GM21737 (cell line): ENCODE data around the gene PHF2.
"Not testable (repeated sequence)": the region's sequence is repeated elsewhere in the genome, so short reads cannot be mapped to it uniquely, and the experiment has no call there.

Experiments used
- ATAC-seq: cut with Tn5 transposase; IDR thresholded peaks from one replicate; pipeline ENCODE4 v1.9.1; 2021; ENCODE audit warnings: mild to moderate bottlenecking, moderate library complexity; ENCODE audit not compliant: unreplicated experiment

The PHF2 gene

GRCh38 chr9:93662952-93663572, 86.7 kb downstream of the PHF2 start:
- no peak for ATAC-seq

- no peak for ATAC-seq
Measured at GRCh38 chr9:93663877-93664548, 87.6 kb downstream of the PHF2 start.

DNA sequence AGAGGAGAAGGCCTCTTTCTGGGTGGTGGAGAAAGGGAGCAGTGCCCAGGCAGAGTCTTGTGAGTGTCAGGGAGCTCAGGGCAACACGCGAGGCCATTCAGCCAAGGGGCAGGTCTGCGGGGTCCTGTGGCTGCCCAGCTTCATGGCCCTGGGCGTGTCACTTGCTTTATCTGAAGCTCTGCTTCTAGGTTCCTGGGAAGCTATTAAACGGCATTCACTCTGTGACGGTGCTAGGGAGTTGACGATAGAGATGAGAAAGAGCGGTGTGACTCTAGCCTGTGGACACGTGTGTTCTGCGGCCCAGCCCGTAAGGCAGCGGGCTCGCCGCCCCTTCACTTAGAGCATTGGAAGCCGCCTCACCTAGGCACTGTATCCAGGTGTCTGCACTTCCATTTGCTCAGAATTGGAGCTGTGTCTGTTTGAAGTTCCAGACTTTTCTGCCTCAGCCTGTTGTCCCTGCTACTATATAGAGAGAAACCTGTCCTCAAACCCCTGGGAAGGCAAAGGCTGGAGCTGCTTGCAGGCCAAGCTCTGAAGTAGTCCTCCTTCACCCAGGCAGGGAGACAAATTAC, 88.3 kb downstream of the PHF2 start:
- no peak for ATAC-seq

DNA sequence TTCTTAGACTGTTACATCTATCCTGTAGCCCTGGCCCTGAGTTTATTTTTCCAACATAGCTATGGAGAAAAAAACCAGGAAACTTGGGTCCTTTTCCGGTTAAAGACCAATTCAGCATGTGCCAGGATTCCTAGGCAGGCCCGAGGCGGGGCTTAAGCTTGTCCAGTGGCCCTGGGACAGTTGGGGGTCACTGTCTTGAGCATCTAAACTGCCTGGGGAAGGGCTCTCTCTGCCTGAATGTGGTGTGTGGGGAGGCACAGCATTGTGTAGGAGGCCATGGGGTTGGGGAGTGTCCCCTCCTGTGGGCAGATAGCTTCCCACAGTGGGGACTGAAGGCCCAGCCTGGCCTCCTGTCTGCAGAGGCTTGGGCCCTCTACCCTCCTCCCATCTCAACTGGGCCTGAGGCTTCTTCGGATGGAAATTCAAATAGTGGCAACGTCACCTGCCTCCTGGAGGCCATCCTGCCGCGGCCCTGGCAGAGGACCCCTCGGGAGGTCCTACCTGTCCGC, 88.8 kb downstream of the PHF2 start:
- ATAC-seq, result no peak

DNA sequence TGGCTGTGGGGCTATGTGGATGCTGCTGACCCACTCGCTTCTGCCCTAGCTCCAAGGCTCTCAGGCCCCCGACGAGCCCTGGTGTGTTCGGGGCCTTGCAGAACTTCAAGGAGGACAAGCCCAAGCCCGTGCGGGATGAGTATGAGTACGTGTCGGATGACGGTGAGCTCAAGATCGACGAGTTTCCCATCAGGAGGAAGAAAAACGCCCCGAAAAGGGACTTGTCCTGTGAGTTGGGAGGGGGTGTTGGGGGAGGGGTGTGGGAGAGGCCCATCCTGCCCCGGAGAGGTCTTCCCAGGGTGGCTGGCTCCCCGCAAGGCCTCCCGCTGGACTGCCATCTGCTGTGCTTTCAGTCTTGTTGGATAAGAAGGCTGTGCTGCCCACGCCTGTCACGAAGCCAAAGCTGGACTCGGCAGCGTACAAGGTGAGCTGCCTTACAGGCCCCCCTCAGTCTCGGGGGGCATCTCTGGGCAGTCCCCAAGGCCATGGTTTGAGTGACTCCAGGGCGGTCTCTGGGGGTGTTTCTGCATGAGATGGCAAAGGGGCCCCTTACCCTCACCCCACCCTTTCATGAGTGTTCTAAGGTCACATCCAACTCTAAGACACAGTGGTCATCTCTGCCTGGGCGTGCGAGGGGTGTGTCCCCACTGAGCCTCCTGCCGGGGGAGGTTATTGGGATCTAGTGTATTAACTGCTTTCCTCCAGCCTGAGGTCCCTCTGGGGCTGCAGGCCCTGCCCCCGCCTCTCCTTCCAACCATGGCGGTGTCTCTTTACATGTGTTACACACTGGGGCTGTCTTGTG, 89.5 kb downstream of the PHF2 start:
- no peak for ATAC-seq

DNA sequence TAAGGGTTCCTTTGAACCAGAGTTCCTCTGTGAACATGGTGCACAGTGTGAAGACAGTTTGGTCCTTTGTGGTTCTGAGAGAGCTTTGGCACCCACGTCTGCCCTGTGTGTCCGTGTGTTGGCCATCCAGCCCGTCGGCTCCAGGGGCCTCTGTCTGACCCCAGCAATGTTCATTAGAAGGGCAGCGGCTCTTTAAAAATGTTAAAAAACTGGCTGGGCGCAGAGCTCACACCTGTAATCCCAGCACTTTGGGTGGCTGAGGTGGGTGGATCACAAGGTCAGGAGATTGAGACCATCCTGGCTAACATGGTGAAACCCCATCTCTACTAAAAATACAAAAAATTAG, 90.0 kb downstream of the PHF2 start:
- ATAC-seq, result not testable (repeated sequence)

- ATAC-seq, result no peak
Measured at GRCh38 chr9:93667006-93667405, 90.6 kb downstream of the PHF2 start.

DNA sequence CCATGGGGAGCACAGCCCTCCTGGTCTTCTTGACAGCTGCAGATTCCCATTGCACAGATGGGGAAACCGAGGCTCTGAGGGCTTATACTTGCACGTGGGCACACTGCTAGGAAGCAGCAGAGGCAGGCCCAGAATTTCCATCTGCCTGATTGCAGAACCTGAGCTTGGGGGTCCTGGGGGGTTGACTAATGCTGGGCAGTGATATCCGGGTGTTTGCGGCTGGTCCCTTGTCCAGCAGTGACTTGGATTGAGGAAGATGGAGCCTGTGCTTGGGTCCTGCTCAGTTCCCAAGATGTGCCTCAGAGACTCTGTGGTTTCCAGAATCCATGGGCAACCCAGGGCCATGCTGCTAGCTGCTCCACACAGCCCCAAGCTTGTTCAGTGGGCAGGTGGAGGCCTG, 91.2 kb downstream of the PHF2 start:
- ATAC-seq, result no peak

DNA sequence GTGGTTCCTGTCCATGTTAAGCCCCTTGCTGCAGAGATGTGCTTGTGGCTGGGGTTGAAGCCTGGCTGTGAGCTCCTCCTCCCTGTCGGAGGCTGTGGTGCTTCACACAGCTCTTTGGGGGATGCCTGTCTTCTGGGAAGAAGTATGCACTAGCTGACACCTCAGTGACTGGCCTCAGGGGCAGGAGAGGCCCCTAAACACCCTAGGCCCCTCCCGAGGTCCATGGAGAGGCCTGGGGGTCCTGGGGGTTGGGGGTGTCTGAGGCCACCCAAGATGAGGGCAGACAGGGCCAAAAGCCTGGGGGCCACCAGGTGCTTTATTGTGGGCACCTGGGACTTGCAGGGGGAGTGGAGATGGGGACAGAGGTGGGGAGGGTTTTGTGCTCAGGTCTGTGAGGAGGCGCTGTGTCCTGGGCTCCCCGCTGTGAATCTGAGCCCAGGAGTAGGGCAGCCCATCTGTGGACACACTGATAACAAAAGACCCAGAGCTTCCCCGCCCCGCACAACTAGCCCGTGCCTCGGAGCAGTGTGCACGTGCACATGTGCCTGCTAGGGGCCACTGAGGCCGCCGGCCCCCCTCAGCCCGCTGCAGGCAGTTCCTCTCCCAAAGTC, 92.0 kb downstream of the PHF2 start:
- ATAC-seq, result no peak

DNA sequence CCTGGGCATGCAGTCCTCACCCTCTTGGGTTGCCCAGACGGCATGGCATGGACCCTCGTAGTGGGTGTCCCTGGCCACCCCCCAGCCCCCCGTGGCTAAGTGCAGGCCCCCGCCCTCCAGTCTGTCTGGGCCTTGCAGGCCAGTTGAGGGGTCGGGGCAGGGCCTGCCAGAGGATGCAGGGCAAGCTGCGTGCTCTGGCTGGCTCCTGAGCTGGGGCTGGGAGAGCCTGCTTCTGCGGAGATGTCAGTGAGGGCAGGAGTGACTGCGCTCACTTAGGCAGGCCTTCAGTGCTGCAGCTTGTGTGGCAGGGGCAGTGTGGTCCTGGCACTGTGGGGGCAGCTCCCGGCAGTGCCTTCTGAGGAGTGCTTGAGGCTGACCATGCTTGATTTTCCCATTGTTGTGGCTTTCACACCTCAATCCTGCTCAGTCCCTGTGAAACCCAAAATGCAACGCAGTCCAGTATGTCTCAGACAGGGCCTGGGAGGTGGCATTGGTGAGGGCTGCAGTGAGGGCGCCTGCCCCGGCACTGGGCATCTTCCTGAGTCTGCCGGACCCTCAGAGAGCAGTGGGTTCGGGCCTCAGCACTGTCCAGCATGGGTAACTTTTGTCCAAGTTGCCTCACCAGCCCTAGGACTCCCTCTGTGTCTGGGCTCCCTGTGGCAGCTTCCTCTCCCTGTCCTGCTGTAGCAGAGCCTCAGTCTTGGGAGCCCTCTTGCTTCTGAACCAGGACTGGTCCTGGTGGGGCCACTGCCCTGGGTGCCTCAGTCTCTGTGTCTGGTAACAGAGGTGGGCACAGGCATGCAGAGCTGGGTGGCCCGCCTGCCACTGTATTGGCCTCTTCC, 93.0 kb downstream of the PHF2 start:
- ATAC-seq, result no peak

DNA sequence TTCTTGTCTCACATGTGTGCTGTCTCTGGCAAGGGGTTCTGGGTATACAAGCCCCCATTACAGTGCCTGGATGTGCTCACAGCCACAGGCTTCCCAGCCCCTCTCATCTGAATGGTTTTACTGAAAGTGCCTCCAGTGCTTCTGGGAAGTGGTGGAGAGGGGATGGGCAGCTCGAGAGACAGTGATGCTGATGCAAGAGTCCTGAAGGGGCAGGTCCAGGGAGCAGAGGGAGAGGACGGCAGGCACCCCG, 93.5 kb downstream of the PHF2 start:
- no peak for ATAC-seq

- no peak for ATAC-seq
Measured at GRCh38 chr9:93670208-93671019, 94.0 kb downstream of the PHF2 start.

GRCh38 chr9:93671020-93671338, 94.6 kb downstream of the PHF2 start:
- ATAC-seq, result no peak

DNA sequence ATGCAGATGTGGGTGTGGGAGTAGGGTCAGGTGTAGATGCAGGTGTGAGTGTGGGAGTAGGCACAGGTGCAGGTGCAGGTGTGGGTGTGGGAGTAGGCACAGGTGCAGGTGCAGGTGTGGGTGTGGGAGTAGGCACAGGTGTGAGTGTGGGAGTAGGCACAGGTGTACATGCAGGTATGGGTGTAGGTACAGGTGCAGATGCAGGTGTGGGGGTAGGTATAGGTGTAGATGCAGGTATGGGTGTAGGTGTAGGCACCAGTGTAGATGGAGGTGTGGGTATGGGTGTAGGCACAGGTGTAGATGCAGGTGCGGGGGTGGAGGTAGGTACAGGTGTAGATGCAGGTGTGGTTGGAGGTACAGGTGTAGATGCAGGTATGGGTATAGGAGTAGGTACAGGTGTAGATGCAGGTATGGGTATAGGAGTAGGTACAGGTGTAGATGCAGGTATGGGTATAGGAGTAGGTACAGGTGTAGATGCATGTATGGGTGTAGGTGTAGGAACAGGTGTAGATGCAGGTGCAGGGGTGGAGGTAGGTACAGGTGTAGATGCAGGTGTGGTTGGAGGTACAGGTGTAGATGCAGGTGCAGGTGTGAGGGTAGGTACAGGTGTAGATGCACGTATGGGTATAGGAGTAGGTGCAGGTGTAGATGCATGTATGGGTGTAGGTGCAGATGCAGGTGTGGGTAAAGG, 96.1 kb downstream of the PHF2 start:
- not testable (repeated sequence) for ATAC-seq

DNA sequence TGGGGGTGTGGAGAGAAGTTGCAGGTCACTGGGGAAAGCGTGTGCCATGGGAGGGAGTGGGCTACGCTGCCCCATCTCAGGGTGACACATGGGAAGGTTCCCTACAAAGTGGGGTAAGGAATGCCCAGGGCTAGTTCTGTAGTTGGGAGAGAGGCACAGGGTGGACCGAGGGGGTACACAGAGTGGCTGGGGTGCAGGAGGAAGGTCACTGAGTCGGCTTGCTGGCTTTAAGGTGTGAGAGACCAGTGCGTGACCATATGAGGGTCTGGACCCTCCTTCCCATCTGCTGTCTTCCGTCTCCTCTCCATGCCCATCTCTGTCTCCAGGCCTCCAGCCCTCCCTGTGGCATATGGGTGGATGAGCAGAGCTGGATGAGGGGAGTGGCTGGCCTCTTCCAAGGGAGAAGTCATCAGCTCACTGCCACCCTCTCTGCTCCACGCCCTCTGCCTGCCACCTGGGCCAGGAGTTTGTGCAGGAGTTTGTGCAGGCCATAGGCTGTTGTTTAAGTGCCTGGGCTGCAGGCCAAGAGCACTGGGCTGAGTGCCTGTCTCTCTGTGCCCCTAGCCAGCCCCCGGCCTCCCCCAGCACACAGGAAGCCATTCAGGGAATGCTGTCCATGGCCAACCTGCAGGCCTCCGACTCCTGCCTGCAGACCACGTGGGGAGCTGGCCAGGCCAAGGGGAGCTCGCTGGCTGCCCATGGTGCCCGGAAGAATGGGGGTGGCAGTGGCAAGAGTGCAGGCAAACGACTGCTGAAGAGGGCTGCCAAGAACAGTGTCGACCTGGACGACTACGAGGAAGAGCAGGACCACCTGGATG, 96.8 kb downstream of the PHF2 start:
- no peak for ATAC-seq

DNA sequence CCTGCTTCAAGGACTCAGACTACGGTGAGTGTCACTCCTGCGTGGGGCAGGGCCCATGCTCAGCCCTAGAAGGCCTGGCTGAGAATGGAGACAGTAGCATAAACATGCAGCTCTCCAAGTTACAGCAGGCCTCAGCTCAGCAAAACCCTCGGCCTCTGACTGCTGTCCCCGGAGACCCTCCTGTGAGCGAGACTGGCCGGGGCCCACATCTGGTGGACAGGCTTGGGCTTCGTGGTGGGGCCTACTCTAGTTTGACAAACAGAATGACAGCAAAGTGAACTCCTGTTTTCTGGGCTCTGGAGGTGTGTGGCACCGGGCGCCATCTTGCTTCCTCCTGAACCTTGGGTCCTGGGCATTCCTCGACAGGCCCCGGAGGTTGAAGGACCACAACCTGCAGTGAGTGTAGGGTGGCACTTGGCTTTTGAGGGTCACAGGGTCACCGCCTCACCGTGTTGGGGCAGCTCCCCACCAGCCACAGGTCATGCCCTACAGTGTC, 97.5 kb downstream of the PHF2 start:
- no peak for ATAC-seq

DNA sequence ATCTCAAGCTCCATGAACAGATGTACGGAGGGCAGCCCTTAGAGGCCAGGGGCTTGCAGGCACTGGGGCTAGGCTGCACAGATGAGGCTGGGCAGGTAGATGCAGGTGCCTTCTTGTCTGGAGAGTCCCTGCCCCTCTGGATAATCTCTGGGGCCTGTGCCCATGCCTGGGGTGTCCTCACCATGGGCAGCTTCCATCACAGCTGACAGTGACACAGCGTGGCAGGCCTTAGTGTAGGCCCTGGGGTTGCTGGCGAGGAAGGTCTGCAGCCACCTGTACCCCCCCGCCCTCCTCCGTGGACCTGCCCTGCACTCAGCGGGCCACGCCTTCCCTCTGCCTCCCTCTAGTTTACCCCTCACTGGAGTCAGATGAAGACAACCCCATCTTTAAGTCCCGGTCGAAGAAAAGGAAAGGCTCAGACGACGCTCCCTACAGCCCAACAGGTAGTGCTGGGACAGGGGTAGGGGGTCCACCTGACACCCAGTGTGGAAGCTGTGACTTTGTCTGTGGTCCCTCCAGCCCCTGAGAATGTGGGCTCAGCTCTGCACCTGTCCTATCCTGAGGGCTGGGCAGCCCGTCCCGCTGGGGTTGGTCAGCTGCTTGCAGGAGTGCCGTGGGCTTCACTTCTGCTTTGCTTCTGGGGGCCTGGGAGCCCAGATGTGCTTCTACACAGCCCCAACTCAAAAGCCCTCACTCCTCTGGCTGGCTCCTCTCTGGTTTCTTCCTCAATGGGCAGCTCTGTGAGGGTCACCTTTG, 98.4 kb downstream of the PHF2 start:
- no peak for ATAC-seq
